Adrenal gland (tissue), 12 donors: ENCODE results near the gene ENDOV. TPM values are rescaled to one million over a fixed set of nuclear protein-coding genes. Genes with fewer than 3 reads are reported as not detected.

ENCODE experiments used
- DNase-seq, 7 donors: peaks; one replicate each; pipeline ENCODE4 v3.0.0-alpha.2; 2019 to 2020
- H3K27ac ChIP-seq, 5 donors: fragments of 200-600 bp; sonication (generic) in 4 of 5; 1 replicate in 3 of 5; 2 replicates in 2 of 5; pipeline versions ENCODE4 v1.5.1 to v1.8.0; 2016 to 2020; ENCODE audit warnings: mild to moderate bottlenecking in 1 of 5
- H3K27me3 ChIP-seq: fragments of 200-600 bp; 2 replicates; pipeline ENCODE4 v1.8.0; 2021
- H3K36me3 ChIP-seq, 2 donors: fragments of 200-600 bp; replicated peaks in 1 of 2; 1 replicate in 1 of 2; 2 replicates in 1 of 2; pipeline versions ENCODE4 v1.5.1 to v1.8.0; 2018 to 2022
- H3K4me1 ChIP-seq, 2 donors: fragments of 200-600 bp; replicated peaks in 1 of 2; 1 replicate in 1 of 2; 2 replicates in 1 of 2; pipeline versions ENCODE4 v1.5.1 to v1.8.0; 2018 to 2021
- H3K4me3 ChIP-seq, 4 donors: fragments of 200-600 bp; sonication (generic) in 3 of 4; one replicate each; pipeline ENCODE4 v1.5.1; 2016 to 2018
- H3K9me3 ChIP-seq, 3 donors: fragments of 200-600 bp; sonication (generic) in 1 of 3; replicated peaks in 1 of 3; 1 replicate in 2 of 3; 2 replicates in 1 of 3; pipeline versions ENCODE4 v1.5.1 to v1.8.0; 2016 to 2021
- CTCF ChIP-seq, 6 experiments: fragments of 450-650 bp in 4 of 6; fragments of 200-600 bp in 2 of 6; sonication (generic) in 1 of 6; IDR thresholded peaks; 1 replicate in 5 of 6; 2 replicates in 1 of 6; pipeline versions ENCODE4 v1.5.1 to v1.8.0; 2016 to 2021; ENCODE audit warnings: antibody characterized with exemption in 6 of 6, mild to moderate bottlenecking in 2 of 6, moderate library complexity in 1 of 6
- POLR2A ChIP-seq, 2 donors: fragments of 450-650 bp; IDR thresholded peaks; one replicate each; pipeline ENCODE4 v1.6.1; 2017; ENCODE audit warnings: antibody characterized with exemption in 2 of 2, mild to moderate bottlenecking in 2 of 2, moderate library complexity in 1 of 2
- WGBS, 4 donors: extraction: QIAGEN DNeasy Blood & Tissue Kit in 2 of 4; methylation state at CpG; one replicate each; pipeline versions ENCODE4 v1.1.5 to v1.1.7; 2013 to 2017; 5-methylcytosine and 5-hydroxymethylcytosine counted together
- intact Hi-C, 2 donors: fragments of 100-400 bp; cut with DNase I; formaldehyde crosslinking; loops; one replicate each; pipeline versions ENCODE4 v1.14.1 to v1.15.0; 2022 to 2023
- polyA plus RNA-seq, 3 donors: library from polyadenylated mRNA; stranded (reverse); fragments of 200-250 nt in 2 of 3; fragments of 350-450 nt in 1 of 3; fragmentation: Illumina TruSeq in 1 of 3; extraction: RNeasy Lipid Tissue Mini Kit (QIAGEN cat#74804) in 1 of 3; gene quantifications; one replicate each; pipeline ENCODE4 v1.2.3, GENCODE V29; 2013 to 2014
- total RNA-seq, 9 donors: library from RNA; depleted of rRNA in 4 of 9; stranded (reverse); fragments of >200 nt in 4 of 9; fragments of 120-200 nt in 1 of 9; fragmentation: NEBNext Ultra II Directional in 1 of 9; extraction: Animal tissue kit (Norgen Biotek cat#: 25700) in 1 of 9; gene quantifications; one replicate each; pipeline versions ENCODE4 v1.1.0 to v1.2.4, GENCODE V29; 2013 to 2023
- donor health status: healthy with polysubstance abuse.
- donor health status: Bipolar disorder and iron deficiency.
- donor health status: DM: yes; HTN: yes; CAD: no.
- donor health status: DM: no; HTN: no; CAD: no.
- donor health status: DM: no; HTN: no; CAD: no.
- donor health status: DM: yes; HTN: yes; CAD: no.

The ENDOV gene
- total and polyA plus RNA-seq, 12 donors = 7.1 to 31.9 (median 18.3) TPM

GRCh38 chr17:80474961-80475909 is 60.3 kb downstream of the ENDOV start:
- Histone ChIP-seq H3K36me3 (no peaks in the 10 kb centered on the region), H3K4me1 (peaks cover 30 to 41% of the 10 kb centered on the region in 2 donors), H3K4me3 (peak overlapping the region in 1 of 4 donors; percentile 50), H3K9me3 (no peaks in the 10 kb centered on the region), H3K27ac (no peak overlapping the region), H3K27me3 (peaks cover 57% of the 10 kb centered on the region)
- intact Hi-C loops = loop anchor here in 1 of 2 donors (5.0 kb wide), 1 partner anchor 48 kb away; no protein-coding TSS in a partner anchor
- no peak for TF ChIP-seq CTCF (IDR thresholded peaks at IDR 0.05)
- no peak for TF ChIP-seq POLR2A (IDR thresholded peaks at IDR 0.05)
- no peak for DNase-seq
- WGBS, 4 donors = 2 to 7% (median 3%) methylated on average over 21 to 55 of the region's 55 CpGs

- DNase-seq = peak in 1 of 7 donors; percentile 32
- H3K36me3 ChIP-seq = no peaks in the 10 kb centered on the region
- no peak within 1 kb of the TSS for H3K27ac ChIP-seq
- TF ChIP-seq POLR2A (IDR thresholded peaks at IDR 0.05) (peak; percentile 15 to 16), CTCF (IDR thresholded peaks at IDR 0.05) (no peak)
- peaks cover 30 to 41% of the 10 kb centered on the region in 2 donors for H3K4me1 ChIP-seq
- peaks cover 67% of the 10 kb centered on the region for H3K27me3 ChIP-seq
- intact Hi-C loops = no loop called here
- H3K9me3 ChIP-seq = no peaks in the 10 kb centered on the region
- WGBS, 4 donors = 1% methylated on average over 94 to 135 of the region's 136 CpGs; no CpG with 5 or more reads in 2 of the 4 donors
- H3K4me3 ChIP-seq = peak within 1 kb of the TSS in 1 of 4 donors; percentile 50
Observed at GRCh38 chr17:80475910-80476876, 61.2 kb downstream of the ENDOV start, which contains the start of gene NPTX1. Gene NPTX1 (minus strand): TSS chr17:80476607. CDS start chr17:80476446, 161 bp downstream.

GRCh38 chr17:80476877-80477646 is 62.1 kb downstream of the ENDOV start:
- H3K27me3 ChIP-seq = peaks cover 71% of the 10 kb centered on the region
- H3K4me1 ChIP-seq = peaks cover 30 to 41% of the 10 kb centered on the region in 2 donors
- H3K27ac ChIP-seq = no peak overlapping the region
- intact Hi-C loops = no loop called here
- no peaks in the 10 kb centered on the region for H3K9me3 ChIP-seq
- no peak for DNase-seq
- peak overlapping the region in 1 of 4 donors; percentile 50 for H3K4me3 ChIP-seq
- TF ChIP-seq CTCF (IDR thresholded peaks at IDR 0.05) (no peak), POLR2A (IDR thresholded peaks at IDR 0.05) (no peak)
- H3K36me3 ChIP-seq = no peaks in the 10 kb centered on the region
- 0 to 1% (median 1%) methylated on average over 1 to 84 of the region's 84 CpGs; no CpG with 5 or more reads in 1 of the 4 donors for WGBS, 4 donors
